Amygdala (tissue), 56 donors: ENCODE measurements around the gene NCR2.
"Not testable (repeated sequence)": the region's sequence is repeated elsewhere in the genome, so short reads cannot be mapped to it uniquely, and the experiment has no call there.

Experiments
- DNase-seq, 56 donors: peaks; one replicate each; lab custom pipeline; 2025; lab: John Stamatoyannopoulos, UW

The NCR2 gene, protein sequence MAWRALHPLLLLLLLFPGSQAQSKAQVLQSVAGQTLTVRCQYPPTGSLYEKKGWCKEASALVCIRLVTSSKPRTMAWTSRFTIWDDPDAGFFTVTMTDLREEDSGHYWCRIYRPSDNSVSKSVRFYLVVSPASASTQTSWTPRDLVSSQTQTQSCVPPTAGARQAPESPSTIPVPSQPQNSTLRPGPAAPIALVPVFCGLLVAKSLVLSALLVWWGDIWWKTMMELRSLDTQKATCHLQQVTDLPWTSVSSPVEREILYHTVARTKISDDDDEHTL

DNA sequence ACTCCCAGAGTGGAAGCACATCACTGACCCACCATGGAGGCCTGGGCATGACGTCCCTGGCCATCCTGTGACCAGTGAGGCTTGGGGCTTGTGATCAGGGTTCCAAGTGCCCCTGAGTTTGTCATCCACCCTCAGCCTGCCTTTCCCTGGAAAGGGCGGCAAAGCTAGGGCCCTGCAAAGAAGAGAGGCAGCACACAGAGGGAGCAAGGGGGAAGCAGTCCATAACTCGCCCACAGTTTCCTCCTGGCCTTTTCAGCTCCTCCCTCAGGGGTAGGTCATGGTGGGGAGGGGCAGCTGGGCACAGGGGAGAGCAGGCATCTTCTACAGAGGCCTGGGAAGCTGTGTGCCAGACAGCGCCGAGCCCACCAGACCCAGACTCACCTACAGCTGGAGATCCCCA is at the start of gene NCR2:
Gene NCR2 (plus strand): TSS at position 313 of the 400 bp plus-strand sequence. CDS start 269 bp downstream, outside the sequence.
- no peak for DNase-seq

DNA sequence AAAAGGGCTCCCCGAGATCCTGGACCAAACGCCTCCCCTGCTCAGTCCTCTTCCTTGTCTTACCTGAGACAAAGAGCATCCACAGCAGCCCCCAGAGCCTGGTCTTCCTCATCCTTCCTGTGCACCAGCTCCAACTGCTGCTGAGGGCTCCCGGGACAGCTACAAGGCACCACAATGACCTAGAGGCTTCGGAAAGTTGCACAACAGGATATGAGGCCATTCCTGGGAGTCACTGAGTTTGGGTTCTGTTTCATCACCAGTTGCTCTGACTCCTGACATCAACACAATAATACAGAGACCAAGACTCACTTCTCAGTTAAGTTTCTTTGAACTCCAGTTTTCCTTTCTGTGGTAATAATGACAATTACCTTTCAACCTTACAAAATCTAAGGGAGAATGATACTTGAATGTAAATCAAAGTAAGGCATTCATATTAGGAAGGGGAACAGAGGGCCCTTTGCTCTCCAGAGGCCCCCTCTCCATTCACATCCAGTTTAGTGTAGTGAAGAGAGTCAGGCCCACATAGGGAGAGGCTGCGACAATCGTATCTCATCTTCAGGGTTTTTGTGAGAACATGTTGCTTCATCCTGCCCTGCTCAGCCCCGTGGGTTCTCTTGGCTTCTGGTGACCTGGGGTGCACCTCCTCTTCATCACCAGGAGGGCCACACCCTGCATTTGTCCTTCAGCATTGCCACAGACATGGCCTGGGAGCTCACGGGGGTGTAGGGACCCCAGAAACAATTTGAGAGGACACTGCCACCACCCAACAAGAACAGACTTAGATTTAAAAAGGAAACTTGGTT is 48.7 kb upstream of the NCR2 start, which contains the start of gene TREM1:
Gene TREM1 (minus strand): TSS at position 139 of the 803 bp plus-strand sequence. CDS start 27 bp downstream, at position 112.
- peak in 1 of 56 donors; percentile 4 for DNase-seq

DNA sequence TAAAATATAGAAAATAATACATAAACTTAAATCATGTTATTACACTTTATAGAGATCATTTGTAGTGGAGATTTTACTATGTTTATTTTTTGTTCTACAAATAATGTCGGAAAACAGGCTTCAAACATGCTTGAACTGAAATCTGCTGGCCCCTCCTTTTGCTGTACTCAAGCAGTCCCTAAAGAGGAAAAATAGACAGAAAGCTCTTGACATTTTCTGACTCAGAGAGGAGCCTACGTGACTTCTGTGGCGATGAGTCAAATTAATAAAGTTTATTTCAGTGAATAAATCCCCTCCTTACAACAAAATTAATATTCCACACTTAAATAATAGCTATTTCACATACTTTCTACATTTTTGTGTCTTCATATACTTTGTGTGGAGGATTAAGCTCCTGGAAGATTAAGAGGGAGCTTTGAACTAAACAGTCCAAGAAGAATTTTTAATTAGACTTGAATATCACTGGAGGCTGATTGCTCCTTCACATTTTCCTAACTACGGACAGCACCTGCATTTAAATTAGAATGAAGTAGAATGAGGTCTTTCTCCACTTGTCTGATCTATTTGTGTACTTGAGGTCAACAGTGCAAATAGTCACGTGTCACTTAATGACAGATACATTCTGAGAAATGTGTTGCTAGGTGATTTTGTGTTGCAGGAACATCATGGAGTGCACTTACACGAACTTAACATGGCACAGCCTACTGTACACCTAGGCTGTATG is 47.2 kb upstream of the NCR2 start:
- DNase-seq = no peak

DNA sequence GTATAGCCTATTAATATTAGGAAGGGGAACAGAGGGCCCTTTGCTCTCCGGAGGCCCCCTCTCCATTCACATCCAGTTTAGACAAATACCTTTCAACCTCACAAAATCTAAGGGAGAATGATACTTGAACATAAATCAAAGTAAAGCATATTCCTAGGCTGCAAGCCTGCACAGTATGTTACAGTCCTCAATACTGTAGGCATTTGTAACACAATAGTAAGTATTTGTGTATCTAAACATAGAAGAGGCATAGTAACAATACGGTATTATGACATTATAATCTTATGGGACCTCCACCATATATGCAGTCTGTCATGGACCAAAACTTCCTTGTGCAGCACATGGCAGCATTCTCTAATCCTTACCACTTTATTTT is 46.7 kb upstream of the NCR2 start:
- DNase-seq = no peak

DNA sequence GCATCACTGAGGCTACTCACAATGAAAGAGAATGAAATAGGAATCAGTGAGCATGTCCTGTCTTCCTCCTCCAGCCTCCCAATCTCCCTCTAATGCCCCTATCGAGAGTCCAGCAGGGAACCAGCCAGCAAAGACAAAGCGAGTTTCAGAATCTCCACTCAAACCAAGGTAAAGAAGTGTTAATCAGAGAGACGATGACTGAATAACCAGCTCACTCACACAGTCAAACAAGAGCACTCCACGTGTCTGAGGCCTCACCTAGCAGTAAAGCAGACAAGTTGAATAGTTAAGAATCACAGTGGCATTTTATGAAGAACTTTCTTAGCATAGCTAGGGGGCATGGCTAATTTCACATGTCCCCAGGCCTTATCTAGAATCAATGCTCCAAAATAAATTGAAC is 45.6 kb upstream of the NCR2 start:
- no peak for DNase-seq

DNA sequence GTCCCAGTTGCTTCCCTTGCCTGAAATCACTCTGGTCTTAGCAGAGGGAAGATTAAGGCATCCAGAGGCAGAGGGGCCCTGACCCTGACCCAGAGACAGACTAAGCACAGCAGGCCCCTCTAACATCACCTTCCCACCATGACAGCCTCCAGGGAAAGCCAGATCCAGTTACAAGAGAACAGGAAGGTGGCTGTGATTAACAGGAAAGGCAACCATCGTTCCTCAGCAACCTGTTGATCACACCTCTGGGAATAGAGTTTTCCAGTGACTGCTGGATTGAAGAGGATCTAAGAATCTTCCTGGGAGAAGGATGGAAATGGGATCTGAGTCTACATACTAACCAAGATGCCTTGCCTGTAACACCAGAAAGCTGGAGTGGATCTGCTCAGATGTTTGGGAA is 43.7 kb upstream of the NCR2 start:
- DNase-seq = no peak

DNA sequence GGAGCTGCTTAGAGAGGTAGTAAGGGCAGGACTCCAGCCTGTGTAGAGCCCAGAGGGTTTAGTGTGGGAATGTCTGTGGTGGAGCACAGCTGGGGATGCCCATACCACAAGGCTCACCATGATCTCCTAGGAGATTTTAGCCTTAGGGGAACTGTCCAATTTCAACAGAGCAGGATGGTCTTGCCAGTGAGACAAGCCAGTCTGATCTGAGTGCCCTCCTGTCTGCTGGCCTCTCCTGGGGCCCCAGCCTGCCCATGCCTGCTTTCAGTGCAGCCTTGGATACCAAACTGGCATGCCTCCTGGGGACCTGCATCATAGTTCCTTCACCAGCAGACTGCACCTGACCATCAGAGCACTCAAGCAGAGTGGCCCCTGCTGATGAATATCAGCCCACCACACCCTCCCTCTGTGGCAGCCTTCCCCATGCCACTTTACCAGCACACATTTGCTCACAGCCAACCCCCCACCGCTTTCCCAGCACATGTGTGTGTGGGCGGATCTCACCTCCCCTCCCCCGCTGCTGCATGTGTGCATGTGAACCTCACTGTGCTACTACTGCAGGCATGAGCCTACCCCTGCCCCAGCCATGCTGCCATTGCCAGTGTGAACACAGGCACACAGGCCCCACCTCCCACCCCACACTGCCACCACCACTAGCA is 41.1 kb upstream of the NCR2 start:
- DNase-seq = no peak

DNA sequence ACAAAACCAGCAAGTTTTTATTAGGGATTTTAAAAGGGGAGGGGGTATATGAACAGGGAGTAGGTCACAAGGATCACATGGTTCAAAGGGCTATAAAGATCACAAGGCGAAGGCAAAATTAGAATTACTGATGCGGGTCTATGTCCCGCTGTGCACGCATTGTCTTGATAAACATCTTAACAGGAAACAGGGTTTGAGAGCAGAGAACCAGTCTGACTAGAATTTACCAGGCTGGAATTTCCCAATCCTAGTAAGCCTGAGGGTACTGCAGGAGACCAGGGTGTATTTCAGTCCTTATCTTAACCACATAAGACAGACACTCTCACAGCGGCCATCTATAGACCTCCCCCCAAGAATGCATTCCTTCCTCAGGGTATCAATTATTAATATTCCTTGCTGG is 38.2 kb upstream of the NCR2 start:
- DNase-seq = not testable (repeated sequence)

DNA sequence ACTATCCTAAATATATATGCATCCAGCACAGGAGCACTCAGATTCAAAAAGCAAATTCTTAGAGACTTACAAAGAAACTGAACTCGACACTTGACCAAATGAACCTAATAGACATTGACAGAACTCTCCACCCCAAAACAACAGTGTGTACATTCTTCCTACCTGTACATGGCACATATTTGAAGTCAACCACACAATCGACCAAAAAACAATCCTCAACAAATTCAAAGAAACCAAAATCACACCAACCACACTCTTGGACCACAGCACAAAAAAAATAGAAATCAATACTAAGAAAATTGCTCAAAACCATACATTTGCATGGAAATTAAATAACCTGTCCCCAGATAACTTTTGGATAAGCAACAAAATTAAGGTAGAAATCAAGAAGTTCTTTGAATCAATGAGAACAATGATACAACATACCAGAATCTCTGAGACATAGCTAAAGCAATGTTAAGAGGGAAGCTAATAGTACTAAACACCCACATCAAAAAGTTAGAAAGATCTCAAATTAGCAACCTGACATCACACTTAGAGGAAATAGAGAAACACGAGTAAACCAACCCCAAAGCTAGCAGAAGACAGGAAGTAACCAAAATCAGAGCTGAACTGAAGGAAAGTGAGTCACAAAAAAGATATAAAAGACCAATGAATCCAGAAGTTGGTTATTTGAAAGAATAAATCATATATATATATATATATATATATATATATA is 36.5 kb upstream of the NCR2 start:
- DNase-seq = no peak

DNA sequence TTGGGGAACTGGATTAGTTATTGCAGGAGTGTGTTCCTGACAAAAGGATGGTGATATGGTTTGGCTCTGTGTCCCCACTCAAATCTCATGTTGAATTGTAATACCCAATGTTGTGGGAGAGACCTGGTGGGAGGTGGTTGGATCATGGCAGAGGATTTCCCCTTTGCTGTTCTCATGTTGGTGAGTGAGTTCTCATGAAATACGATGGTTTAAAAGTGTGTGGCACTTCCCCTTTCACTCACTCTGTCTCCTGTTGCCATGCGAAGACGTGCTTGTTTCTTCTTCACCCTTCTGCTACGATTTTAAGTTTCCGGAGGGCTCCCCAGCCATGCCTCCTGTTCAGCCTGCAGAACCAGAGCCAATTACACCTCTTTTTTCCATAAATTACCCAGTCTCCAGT is 32.8 kb upstream of the NCR2 start:
- no peak for DNase-seq

DNA sequence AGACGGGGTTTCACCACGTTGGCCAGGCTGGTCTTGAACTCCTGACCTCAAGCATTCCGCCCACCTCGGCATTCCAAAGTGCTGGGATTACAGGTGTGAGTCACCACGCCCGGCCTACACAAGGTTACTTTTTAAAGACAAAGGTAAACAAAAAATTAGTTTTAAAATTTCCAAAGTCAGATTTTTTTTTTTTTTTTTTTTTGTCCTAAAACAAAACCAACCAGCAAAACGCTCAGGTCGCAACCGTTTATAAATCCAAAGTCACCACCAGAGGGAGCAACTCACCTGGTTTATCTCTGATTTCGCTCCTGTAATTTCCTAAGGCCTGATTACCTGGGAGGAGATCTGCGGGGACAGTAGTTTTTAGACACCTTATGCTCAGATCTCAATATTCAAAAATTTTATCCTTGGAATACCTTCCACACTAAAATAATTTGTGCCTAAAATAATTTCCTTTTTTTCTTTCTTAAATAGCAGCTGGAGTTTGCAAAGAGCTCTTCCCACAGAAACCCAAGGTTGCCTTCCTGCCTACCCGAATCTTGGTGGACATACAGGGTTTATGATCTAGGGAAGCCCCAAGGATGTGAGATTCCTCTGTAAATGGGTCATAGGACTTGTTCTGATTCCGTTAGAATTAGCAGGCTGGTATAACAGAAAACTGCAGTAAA is 29.1 kb upstream of the NCR2 start:
- peak in 3 of 56 donors; percentile 1 to 35 (median 11) for DNase-seq

DNA sequence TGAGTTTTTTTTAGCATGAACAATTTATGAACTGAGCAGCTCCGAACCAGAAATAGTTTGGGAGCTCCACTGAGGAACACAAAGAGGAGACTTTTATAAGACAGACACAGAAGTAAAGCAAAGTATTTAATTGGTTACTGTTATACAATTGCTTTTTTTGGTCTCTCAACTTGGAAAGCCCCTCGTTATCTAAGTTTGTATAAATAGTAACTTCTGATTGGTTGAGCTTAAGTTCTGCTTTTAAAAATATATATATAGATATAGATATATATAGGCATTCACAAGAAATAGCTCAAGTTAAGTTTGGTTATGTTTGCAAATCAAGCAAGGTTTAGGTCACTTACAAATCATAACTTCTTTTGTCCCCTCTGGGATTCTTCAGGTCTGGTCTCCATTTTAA is 20.2 kb upstream of the NCR2 start:
- DNase-seq = no peak

DNA sequence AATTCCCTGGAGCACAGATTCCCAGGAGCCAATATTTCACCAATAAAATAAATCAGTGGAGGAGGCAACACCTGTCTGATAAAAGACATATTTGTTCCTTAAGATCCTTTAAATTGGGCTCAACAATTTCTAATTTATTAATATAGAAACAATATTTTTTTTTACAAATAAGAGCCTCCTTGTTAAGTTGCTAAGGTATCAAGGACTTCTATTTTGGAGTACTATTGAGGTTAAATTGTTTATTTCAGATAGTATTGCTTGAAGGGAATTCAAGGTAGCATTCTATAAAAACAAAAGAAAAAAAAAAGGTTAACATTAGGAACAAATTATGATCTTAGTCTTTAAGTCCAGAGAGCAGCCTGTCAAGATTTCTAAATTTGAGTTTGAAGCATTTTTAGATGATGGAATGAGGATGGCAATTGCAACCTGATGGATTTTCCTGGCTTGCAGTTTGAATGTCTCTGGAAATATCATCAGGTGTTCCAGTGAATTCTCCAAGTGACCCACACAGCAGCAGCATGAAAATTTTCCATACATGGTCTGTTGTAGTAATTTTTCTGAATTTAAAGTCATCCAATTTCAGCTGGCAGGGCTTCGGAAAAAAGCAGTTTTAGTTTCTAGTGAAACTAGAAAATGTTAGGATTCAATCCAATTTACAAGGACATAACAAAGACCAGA is 19.3 kb upstream of the NCR2 start:
- no peak for DNase-seq

DNA sequence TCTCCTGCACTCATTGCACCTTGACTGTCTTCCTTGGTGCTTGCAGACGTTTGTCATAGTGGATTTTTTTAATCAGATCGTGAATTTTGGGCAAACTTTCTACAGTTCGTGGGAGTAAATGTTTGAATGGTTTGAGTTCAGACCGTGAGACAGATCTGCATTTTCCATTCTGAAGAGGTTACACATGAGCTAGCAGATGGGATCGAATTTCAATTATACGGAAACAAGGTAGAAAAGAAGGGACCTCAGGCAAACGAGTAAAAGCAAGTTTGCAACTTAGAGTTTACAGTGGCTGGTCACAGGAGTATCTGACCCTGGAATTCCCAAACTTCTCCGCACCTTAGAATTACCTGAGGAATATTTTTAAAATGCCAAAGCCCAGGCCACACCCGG is 17.2 kb upstream of the NCR2 start:
- no peak for DNase-seq

DNA sequence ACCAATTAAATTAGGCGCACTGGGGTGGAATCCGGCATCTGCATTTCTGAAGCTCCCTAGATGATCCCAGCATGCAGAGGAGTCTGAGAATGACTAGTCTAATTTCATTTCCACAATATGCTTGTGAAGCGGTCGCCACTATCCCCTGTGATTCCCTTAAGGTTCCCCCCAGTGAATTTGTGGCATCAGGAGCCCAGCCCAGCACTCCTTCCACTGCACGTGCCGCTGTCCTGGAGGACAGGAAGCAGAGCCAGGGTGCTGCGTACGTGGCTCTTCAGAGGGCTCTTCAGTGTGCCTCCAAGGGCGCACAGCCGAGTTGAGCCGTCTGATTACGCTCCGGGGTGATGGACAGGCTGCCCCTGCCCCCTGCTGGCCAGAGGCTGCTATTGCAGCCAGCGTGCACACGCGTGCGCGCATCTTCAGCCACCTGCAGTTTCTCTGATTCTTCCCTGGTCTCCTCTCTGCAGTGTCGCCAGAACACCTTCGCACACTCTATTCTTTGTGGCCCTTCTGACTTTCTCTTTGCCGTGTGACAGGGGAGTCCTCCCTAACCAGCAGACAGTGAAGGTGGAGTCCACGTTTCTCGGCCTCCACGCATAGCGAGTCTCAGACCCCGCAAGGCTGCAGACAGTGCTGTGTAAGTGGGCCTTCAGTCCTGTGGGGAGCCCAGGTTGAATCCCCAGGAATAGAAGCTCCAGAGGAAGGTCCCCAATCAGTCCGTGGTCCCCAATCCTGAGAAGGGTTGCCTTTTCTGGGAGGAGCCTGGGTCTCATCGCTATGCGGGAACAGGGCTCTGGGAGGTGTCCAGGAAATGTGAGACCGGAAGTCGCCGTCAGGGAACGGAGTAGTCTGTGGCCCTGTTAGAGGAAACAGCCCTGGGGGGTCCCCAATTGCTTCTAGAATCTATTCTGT is 16.5 kb upstream of the NCR2 start:
- DNase-seq = peak in 49 of 56 donors; percentile 8 to 78 (median 49)

DNA sequence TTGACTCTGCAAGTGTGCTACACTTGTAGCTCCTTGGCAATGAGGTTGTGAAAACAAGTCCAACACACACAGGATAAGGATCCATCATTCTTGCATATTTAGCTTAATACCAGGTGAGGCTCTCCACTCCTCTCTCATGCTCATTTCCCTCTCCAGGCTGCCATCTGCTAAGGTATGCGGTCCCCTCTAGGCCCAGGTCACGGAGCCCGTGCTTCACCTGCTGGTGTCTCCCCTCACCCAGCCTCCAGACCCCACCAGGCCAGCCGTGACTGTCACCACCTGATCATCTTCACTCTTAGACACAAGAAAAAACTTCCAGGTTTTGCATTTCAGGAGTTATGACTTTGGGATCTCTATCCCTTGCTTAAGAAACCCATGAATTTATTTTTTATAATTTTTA is 14.2 kb upstream of the NCR2 start:
- DNase-seq = no peak

DNA sequence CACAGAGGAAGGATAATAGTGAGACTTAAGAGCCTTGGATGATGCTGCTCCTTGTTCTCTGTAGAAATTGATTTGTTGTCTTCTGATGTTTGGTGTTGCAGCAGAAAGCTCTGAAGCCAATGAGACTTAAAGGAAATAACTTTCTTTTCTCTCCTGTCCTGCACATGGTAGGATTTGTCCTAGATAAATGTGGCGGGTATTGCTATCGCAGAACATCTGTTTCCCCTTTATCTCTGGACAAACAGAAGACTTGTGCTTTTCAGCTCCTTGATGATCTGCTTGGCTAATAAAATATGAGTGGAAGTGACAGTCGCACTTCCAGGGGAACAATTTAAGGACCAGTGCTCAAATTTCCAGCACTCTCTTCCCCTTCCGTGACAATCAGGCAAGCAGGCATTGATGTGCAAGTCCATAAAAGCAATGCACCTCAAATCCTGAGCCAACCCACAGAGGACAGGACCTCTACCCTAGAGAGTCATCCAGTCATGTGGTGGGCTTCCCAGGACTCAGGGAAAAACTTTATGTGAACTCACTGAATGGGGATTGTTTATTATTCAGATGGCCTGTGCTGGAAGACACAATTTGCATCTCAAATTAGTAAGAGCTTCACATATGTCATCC is 9.9 kb upstream of the NCR2 start:
- DNase-seq = no peak
